NCI-H2029 treated with DMSO at 0.1 percent for 48 hours (cell line): ENCODE results near the gene RPL28.
"Not testable (repeated sequence)": the region's sequence is repeated elsewhere in the genome, so short reads cannot be mapped to it uniquely, and the experiment has no call there.

Experiments used
- DNase-seq: peaks from one replicate; lab custom pipeline; 2025; lab: John Stamatoyannopoulos, UW

The RPL28 gene

GRCh38 chr19:55392820-55393761, 7.4 kb downstream of the RPL28 start:
- DNase-seq = no peak

- no peak for DNase-seq
Measured at GRCh38 chr19:55398200-55398925, 12.6 kb downstream of the RPL28 start.

- no peak for DNase-seq
Measured at GRCh38 chr19:55400281-55401087, 14.8 kb downstream of the RPL28 start.

- not testable (repeated sequence) for DNase-seq
Measured at GRCh38 chr19:55401390-55401789, 15.7 kb downstream of the RPL28 start.

GRCh38 chr19:55402509-55402908, 16.8 kb downstream of the RPL28 start:
- no peak for DNase-seq

GRCh38 chr19:55405638-55406037, 19.9 kb downstream of the RPL28 start:
- no peak for DNase-seq

- DNase-seq = no peak
Measured at GRCh38 chr19:55406091-55406825, 20.5 kb downstream of the RPL28 start.

- DNase-seq = no peak
Measured at GRCh38 chr19:55406826-55407549, 21.3 kb downstream of the RPL28 start.

- not testable (repeated sequence) for DNase-seq
Measured at GRCh38 chr19:55407550-55407799, 21.7 kb downstream of the RPL28 start, which contains the start of gene UBE2S. Gene UBE2S (minus strand): TSS chr19:55407788. CDS start chr19:55407589, 199 bp downstream.

GRCh38 chr19:55407800-55408532, 22.2 kb downstream of the RPL28 start:
- DNase-seq = peak; percentile 98

- no peak for DNase-seq
Measured at GRCh38 chr19:55408533-55408872, 22.8 kb downstream of the RPL28 start.

- not testable (repeated sequence) for DNase-seq
Measured at GRCh38 chr19:55409179-55409578, 23.4 kb downstream of the RPL28 start.

- DNase-seq = no peak
Measured at GRCh38 chr19:55410168-55410567, 24.4 kb downstream of the RPL28 start.

GRCh38 chr19:55418185-55418584, 32.5 kb downstream of the RPL28 start:
- peak; percentile 3 for DNase-seq

GRCh38 chr19:55419103-55419502, 33.4 kb downstream of the RPL28 start:
- no peak for DNase-seq

GRCh38 chr19:55419624-55420236, 34.0 kb downstream of the RPL28 start:
- DNase-seq = no peak

- not testable (repeated sequence) for DNase-seq
Measured at GRCh38 chr19:55421281-55421680, 35.5 kb downstream of the RPL28 start.

- no peak for DNase-seq
Measured at GRCh38 chr19:55423225-55424005, 37.7 kb downstream of the RPL28 start.

- no peak for DNase-seq
Measured at GRCh38 chr19:55424518-55424917, 38.8 kb downstream of the RPL28 start.
